ENCODE measurements around the gene ZNF214.

Gene ZNF214

DNA sequence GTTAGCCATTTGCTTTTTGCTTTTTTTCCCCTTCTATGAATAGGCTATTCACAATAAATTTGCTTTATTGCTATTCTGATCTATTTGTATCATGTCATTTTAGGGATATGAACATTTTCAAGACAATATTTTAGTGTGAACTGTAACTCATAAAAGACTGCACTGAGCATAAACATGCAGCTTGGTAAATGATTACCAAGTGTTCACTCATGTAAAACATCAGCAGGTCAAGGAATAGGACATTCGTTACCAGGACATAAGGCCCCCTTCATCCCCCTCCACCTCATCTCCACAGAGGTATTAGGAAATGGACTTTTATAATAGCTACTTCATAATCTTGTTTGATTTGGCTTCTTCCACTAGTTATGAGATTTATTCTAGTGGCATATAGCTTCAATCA, 12.5 kb upstream of the ZNF214 start:
- H3K4me1 ChIP-seq (ENCODE audit: control insufficient read depth in 2 of 2, insufficient read depth in 1 of 2, low read depth in 1 of 2, low read length in 2 of 2) = no peaks in the 10 kb centered on the region
- no peak overlapping the region for H3K4me3 ChIP-seq (ENCODE audit: low read length in 2 of 2)
- H2AK5ac ChIP-seq (ENCODE audit: low read depth, low read length) = no peak overlapping the region
- H2BK12ac ChIP-seq (ENCODE audit: low read length) = no peak overlapping the region
- H2BK5ac ChIP-seq (ENCODE audit: low read length) = no peak overlapping the region
- no peak overlapping the region for H3K4ac ChIP-seq (ENCODE audit: low read length)
- no peak overlapping the region for H4K8ac ChIP-seq (ENCODE audit: low read depth, low read length)
- H3K27me3 ChIP-seq (ENCODE audit: control insufficient read depth in 3 of 3, insufficient read depth in 3 of 3, low read depth in 1 of 3, low read length in 3 of 3) = no peaks in the 10 kb centered on the region
- H3K23ac ChIP-seq (ENCODE audit: low read depth, low read length, poor library complexity) = no peak overlapping the region
- no peak overlapping the region for H2BK15ac ChIP-seq (ENCODE audit: low read length)
- no peak overlapping the region for H3K18ac ChIP-seq (ENCODE audit: low read length)
- no peak overlapping the region for H3K14ac ChIP-seq (ENCODE audit: low read length)
- no peak for DNase-seq (ENCODE audit: low spot score)
- H3K36me3 ChIP-seq (replicated peaks in 1 of 2; ENCODE audit: control insufficient read depth in 2 of 2, insufficient read depth in 2 of 2, low read length in 2 of 2) = peaks cover 0 to 1% of the 10 kb centered on the region in 2 donors
- no peak overlapping the region for H3K4me2 ChIP-seq (ENCODE audit: insufficient read depth, low read length, poor library complexity, severe bottlenecking)
- no CpG with 5 or more reads among the region's 1 CpG for WGBS, 2 donors (ENCODE audit: extremely low coverage in 2 of 2, insufficient read length in 2 of 2, insufficient replicate concordance in 1 of 2)
- H3K79me1 ChIP-seq (ENCODE audit: low read depth, low read length) = no peaks in the 10 kb centered on the region
- no peak overlapping the region for H4K91ac ChIP-seq (ENCODE audit: low read depth, low read length, poor library complexity)
- H2BK120ac ChIP-seq (ENCODE audit: low read depth, low read length) = no peak overlapping the region
- H3K9me3 ChIP-seq (replicated peaks in 1 of 2; ENCODE audit: control insufficient read depth in 2 of 2, insufficient read depth in 1 of 2, low read depth in 1 of 2, low read length in 2 of 2) = no peaks in the 10 kb centered on the region
- H3K27ac ChIP-seq (replicated peaks; ENCODE audit: low read length) = no peak overlapping the region
- no peak overlapping the region for H3K9ac ChIP-seq (ENCODE audit: low read depth, low read length, poor library complexity)
- H2AFZ ChIP-seq (ENCODE audit: low read length) = no peak overlapping the region

DNA sequence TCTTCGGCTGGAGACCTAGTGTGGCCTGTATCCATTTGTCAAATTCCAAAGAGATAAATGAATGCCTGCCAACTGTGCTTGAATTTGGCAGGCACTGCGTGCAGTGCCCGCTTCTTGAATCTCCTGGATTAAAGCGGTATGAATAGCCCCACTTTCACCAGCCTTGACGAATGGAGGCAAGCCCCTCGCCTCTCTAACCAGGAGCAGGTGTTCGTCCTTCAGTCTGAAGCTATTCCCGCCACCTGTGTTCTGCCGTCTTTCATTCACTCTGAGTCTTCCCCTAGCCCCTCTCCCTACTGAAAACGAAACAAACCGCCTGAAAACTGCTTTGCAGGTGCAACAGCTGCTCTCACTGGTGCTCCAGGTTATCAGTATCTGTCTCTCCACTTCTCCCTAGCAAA, 11.3 kb upstream of the ZNF214 start:
- Histone ChIP-seq H2AK5ac (ENCODE audit: low read depth, low read length) (no peak overlapping the region), H2BK12ac (ENCODE audit: low read length) (no peak overlapping the region), H3K23ac (ENCODE audit: low read depth, low read length, poor library complexity) (no peak overlapping the region), H3K27me3 (ENCODE audit: control insufficient read depth in 3 of 3, insufficient read depth in 3 of 3, low read depth in 1 of 3, low read length in 3 of 3) (no peaks in the 10 kb centered on the region), H2BK120ac (ENCODE audit: low read depth, low read length) (no peak overlapping the region), H3K27ac (replicated peaks; ENCODE audit: low read length) (no peak overlapping the region), H3K18ac (ENCODE audit: low read length) (no peak overlapping the region), H3K9me3 (replicated peaks in 1 of 2; ENCODE audit: control insufficient read depth in 2 of 2, insufficient read depth in 1 of 2, low read depth in 1 of 2, low read length in 2 of 2) (no peaks in the 10 kb centered on the region), H2BK15ac (ENCODE audit: low read length) (no peak overlapping the region), H3K4me1 (ENCODE audit: control insufficient read depth in 2 of 2, insufficient read depth in 1 of 2, low read depth in 1 of 2, low read length in 2 of 2) (no peaks in the 10 kb centered on the region), H3K14ac (ENCODE audit: low read length) (no peak overlapping the region), H2AFZ (ENCODE audit: low read length) (no peak overlapping the region), H3K36me3 (replicated peaks in 1 of 2; ENCODE audit: control insufficient read depth in 2 of 2, insufficient read depth in 2 of 2, low read length in 2 of 2) (no peaks in the 10 kb centered on the region), H4K91ac (ENCODE audit: low read depth, low read length, poor library complexity) (no peak overlapping the region), H4K8ac (ENCODE audit: low read depth, low read length) (no peak overlapping the region), H3K4me2 (ENCODE audit: insufficient read depth, low read length, poor library complexity, severe bottlenecking) (no peak overlapping the region), H3K4ac (ENCODE audit: low read length) (no peak overlapping the region), H3K9ac (ENCODE audit: low read depth, low read length, poor library complexity) (no peak overlapping the region), H3K4me3 (ENCODE audit: low read length in 2 of 2) (no peak overlapping the region), H3K79me1 (ENCODE audit: low read depth, low read length) (no peaks in the 10 kb centered on the region), H2BK5ac (ENCODE audit: low read length) (no peak overlapping the region)
- no CpG with 5 or more reads among the region's 11 CpGs for WGBS, 2 donors (ENCODE audit: extremely low coverage in 2 of 2, insufficient read length in 2 of 2, insufficient replicate concordance in 1 of 2)
- DNase-seq (ENCODE audit: low spot score) = no peak

- Histone ChIP-seq H3K79me1 (ENCODE audit: low read depth, low read length) (no peaks in the 10 kb centered on the region), H3K27me3 (ENCODE audit: control insufficient read depth in 3 of 3, insufficient read depth in 3 of 3, low read depth in 1 of 3, low read length in 3 of 3) (no peaks in the 10 kb centered on the region), H3K4ac (ENCODE audit: low read length) (no peak overlapping the region), H3K9ac (ENCODE audit: low read depth, low read length, poor library complexity) (no peak overlapping the region), H4K8ac (ENCODE audit: low read depth, low read length) (no peak overlapping the region), H2AFZ (ENCODE audit: low read length) (peak overlapping the region; percentile 11), H3K4me2 (ENCODE audit: insufficient read depth, low read length, poor library complexity, severe bottlenecking) (no peak overlapping the region), H3K23ac (ENCODE audit: low read depth, low read length, poor library complexity) (no peak overlapping the region), H2BK12ac (ENCODE audit: low read length) (no peak overlapping the region), H3K14ac (ENCODE audit: low read length) (no peak overlapping the region), H4K91ac (ENCODE audit: low read depth, low read length, poor library complexity) (no peak overlapping the region), H2BK15ac (ENCODE audit: low read length) (no peak overlapping the region), H3K18ac (ENCODE audit: low read length) (no peak overlapping the region), H2BK5ac (ENCODE audit: low read length) (no peak overlapping the region), H3K4me1 (ENCODE audit: control insufficient read depth in 2 of 2, insufficient read depth in 1 of 2, low read depth in 1 of 2, low read length in 2 of 2) (no peaks in the 10 kb centered on the region), H3K36me3 (replicated peaks in 1 of 2; ENCODE audit: control insufficient read depth in 2 of 2, insufficient read depth in 2 of 2, low read length in 2 of 2) (no peaks in the 10 kb centered on the region), H3K9me3 (replicated peaks in 1 of 2; ENCODE audit: control insufficient read depth in 2 of 2, insufficient read depth in 1 of 2, low read depth in 1 of 2, low read length in 2 of 2) (no peaks in the 10 kb centered on the region), H2BK120ac (ENCODE audit: low read depth, low read length) (no peak overlapping the region), H3K4me3 (ENCODE audit: low read length in 2 of 2) (no peak overlapping the region), H3K27ac (replicated peaks; ENCODE audit: low read length) (no peak overlapping the region), H2AK5ac (ENCODE audit: low read depth, low read length) (no peak overlapping the region)
- DNase-seq (ENCODE audit: low spot score) = no peak
- no CpG with 5 or more reads among the region's 16 CpGs for WGBS, 2 donors (ENCODE audit: extremely low coverage in 2 of 2, insufficient read length in 2 of 2, insufficient replicate concordance in 1 of 2)
These were observed 10.7 kb upstream of the ZNF214 start for GRCh38 chr11:7030836-7031235.

- H2BK120ac ChIP-seq (ENCODE audit: low read depth, low read length) = no peak overlapping the region
- no peak overlapping the region for H4K8ac ChIP-seq (ENCODE audit: low read depth, low read length)
- no peak overlapping the region for H2BK15ac ChIP-seq (ENCODE audit: low read length)
- no peak overlapping the region for H3K14ac ChIP-seq (ENCODE audit: low read length)
- H4K91ac ChIP-seq (ENCODE audit: low read depth, low read length, poor library complexity) = no peak overlapping the region
- H3K4me2 ChIP-seq (ENCODE audit: insufficient read depth, low read length, poor library complexity, severe bottlenecking) = no peak overlapping the region
- H3K4me1 ChIP-seq (ENCODE audit: control insufficient read depth in 2 of 2, insufficient read depth in 1 of 2, low read depth in 1 of 2, low read length in 2 of 2) = no peaks in the 10 kb centered on the region
- no peaks in the 10 kb centered on the region for H3K36me3 ChIP-seq (replicated peaks in 1 of 2; ENCODE audit: control insufficient read depth in 2 of 2, insufficient read depth in 2 of 2, low read length in 2 of 2)
- H3K79me1 ChIP-seq (ENCODE audit: low read depth, low read length) = no peaks in the 10 kb centered on the region
- no peak overlapping the region for H2BK12ac ChIP-seq (ENCODE audit: low read length)
- no peak overlapping the region for H3K27ac ChIP-seq (replicated peaks; ENCODE audit: low read length)
- H2AFZ ChIP-seq (ENCODE audit: low read length) = no peak overlapping the region
- H3K4ac ChIP-seq (ENCODE audit: low read length) = no peak overlapping the region
- no peak overlapping the region for H3K18ac ChIP-seq (ENCODE audit: low read length)
- H2AK5ac ChIP-seq (ENCODE audit: low read depth, low read length) = no peak overlapping the region
- no peak for DNase-seq (ENCODE audit: low spot score)
- H3K9ac ChIP-seq (ENCODE audit: low read depth, low read length, poor library complexity) = no peak overlapping the region
- H3K27me3 ChIP-seq (ENCODE audit: control insufficient read depth in 3 of 3, insufficient read depth in 3 of 3, low read depth in 1 of 3, low read length in 3 of 3) = no peaks in the 10 kb centered on the region
- no peak overlapping the region for H2BK5ac ChIP-seq (ENCODE audit: low read length)
- WGBS, 2 donors (ENCODE audit: extremely low coverage in 2 of 2, insufficient read length in 2 of 2, insufficient replicate concordance in 1 of 2) = no CpG with 5 or more reads among the region's 3 CpGs
- H3K23ac ChIP-seq (ENCODE audit: low read depth, low read length, poor library complexity) = no peak overlapping the region
- no peak overlapping the region for H3K4me3 ChIP-seq (ENCODE audit: low read length in 2 of 2)
- H3K9me3 ChIP-seq (replicated peaks in 1 of 2; ENCODE audit: control insufficient read depth in 2 of 2, insufficient read depth in 1 of 2, low read depth in 1 of 2, low read length in 2 of 2) = peaks cover 0 to 3% of the 10 kb centered on the region in 2 donors
These were observed 8.0 kb upstream of the ZNF214 start for GRCh38 chr11:7028141-7028540.

All from neuronal stem cell (in vitro differentiated cells).